MM.1S (cell line): ENCODE results near the gene RNASE13.

Experiments used
- DNase-seq: peaks from one replicate; pipeline ENCODE4 v3.0.0-alpha.2; 2015
- H2AFZ ChIP-seq: fragments of 300-600 bp; sonication (generic); 2 replicates; pipeline ENCODE4 v1.6.0; 2016; ENCODE audit warnings: antibody characterized with exemption, low read length
- H3F3A ChIP-seq: fragments of 300-600 bp; sonication (generic); 2 replicates; pipeline ENCODE4 v1.6.1; 2016; ENCODE audit warnings: mild to moderate bottlenecking, antibody characterized with exemption, low read length, moderate library complexity, mixed read lengths; ENCODE audit not compliant: insufficient read depth
- H3K27ac ChIP-seq: fragments of 300-600 bp; sonication (generic); 2 replicates; pipeline ENCODE4 v1.5.1; 2016; ENCODE audit warnings: mild to moderate bottlenecking, low read length
- H3K27me3 ChIP-seq: fragments of 300-600 bp; sonication (generic); replicated peaks from 2 replicates; pipeline ENCODE4 v1.6.0; 2016; ENCODE audit warnings: low read length; ENCODE audit not compliant: insufficient read depth
- H3K36me3 ChIP-seq: fragments of 300-600 bp; sonication (generic); replicated peaks from 2 replicates; pipeline ENCODE4 v1.6.1; 2016; ENCODE audit warnings: mild to moderate bottlenecking, low read length, mixed read lengths; ENCODE audit not compliant: insufficient read depth
- H3K4me1 ChIP-seq: fragments of 300-600 bp; sonication (generic); 2 replicates; pipeline ENCODE4 v1.6.1; 2016; ENCODE audit warnings: low read length, mixed read lengths
- H3K4me2 ChIP-seq: fragments of 300-600 bp; sonication (generic); 2 replicates; pipeline ENCODE4 v1.6.0; 2016; ENCODE audit warnings: low read depth, low read length
- H3K4me3 ChIP-seq: fragments of 300-600 bp; sonication (generic); 2 replicates; pipeline ENCODE4 v1.5.1; 2016; ENCODE audit warnings: low read length, mixed read lengths
- H3K79me2 ChIP-seq: fragments of 300-600 bp; sonication (generic); 2 replicates; pipeline ENCODE4 v1.6.1; 2016; ENCODE audit warnings: mixed run types, low read length, mixed read lengths
- H3K9ac ChIP-seq: fragments of 300-600 bp; sonication (generic); 2 replicates; pipeline ENCODE4 v1.6.1; 2016; ENCODE audit warnings: low read length, mixed read lengths
- H3K9me2 ChIP-seq: fragments of 300-600 bp; sonication (generic); replicated peaks from 2 replicates; pipeline ENCODE4 v1.6.1; 2016; ENCODE audit warnings: mild to moderate bottlenecking, low read length, mixed read lengths; ENCODE audit not compliant: insufficient read depth
- H3K9me3 ChIP-seq: fragments of 300-600 bp; sonication (generic); replicated peaks from 2 replicates; pipeline ENCODE4 v1.6.1; 2016; ENCODE audit warnings: mild to moderate bottlenecking, low read length, mixed read lengths; ENCODE audit not compliant: insufficient read depth
- H4K20me1 ChIP-seq: fragments of 300-600 bp; sonication (generic); 2 replicates; pipeline ENCODE4 v1.6.1; 2016; ENCODE audit warnings: mild to moderate bottlenecking, low read length, moderate library complexity, mixed read lengths; ENCODE audit not compliant: insufficient read depth
- EZH2 ChIP-seq: fragments of 300-600 bp; sonication (generic); optimal IDR thresholded peaks from 2 replicates; pipeline ENCODE3; 2017; ENCODE audit warnings: low read depth, mild to moderate bottlenecking, antibody characterized with exemption, low read length, mixed read lengths
- EZH2phosphoT487 ChIP-seq: fragments of 300-600 bp; sonication (generic); IDR thresholded peaks from 2 replicates; pipeline ENCODE4 v1.6.1; 2018; ENCODE audit warnings: antibody characterized with exemption, low read length
- TF ChIP-seq, protein P1 (sequence below): fragments of 300-600 bp; sonication (generic); IDR thresholded peaks from 2 replicates; pipeline ENCODE4 v1.5.1; 2016; ENCODE audit warnings: antibody characterized with exemption, low read length, mixed read lengths

RNASE13 gene

DNA sequence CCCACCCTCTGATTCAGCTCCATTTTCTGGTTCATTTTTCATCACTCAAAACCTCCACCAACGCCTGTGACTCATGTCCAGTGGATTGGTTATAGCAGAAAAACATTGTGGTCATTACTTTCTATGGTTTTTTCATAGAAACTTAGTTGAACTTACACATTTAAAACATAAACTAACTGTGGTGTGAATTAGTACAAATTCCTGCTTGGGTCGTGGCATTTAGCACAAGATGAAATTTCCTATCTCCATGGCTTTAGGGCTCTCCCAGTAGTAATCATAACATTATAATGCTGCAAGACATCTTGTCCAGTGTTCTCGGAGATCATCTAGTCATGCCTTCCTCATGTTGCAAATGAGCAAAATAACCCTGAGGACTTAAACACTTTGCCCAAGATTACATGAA lies 14.7 kb upstream of the RNASE13 start:
- H3K36me3 ChIP-seq: no peaks in the 10 kb centered on the region
- no peak overlapping the region for H2AFZ ChIP-seq
- no peak overlapping the region for H3K4me2 ChIP-seq
- no peaks in the 10 kb centered on the region for H3K79me2 ChIP-seq
- H3K27me3 ChIP-seq: no peaks in the 10 kb centered on the region
- no peaks in the 10 kb centered on the region for H3K4me1 ChIP-seq
- H3K9ac ChIP-seq: no peak overlapping the region
- no peaks in the 10 kb centered on the region for H3K9me3 ChIP-seq
- no peak overlapping the region for H3K4me3 ChIP-seq
- no peaks in the 10 kb centered on the region for H3F3A ChIP-seq
- DNase-seq: no peak
- no peak for TF ChIP-seq EZH2
- TF ChIP-seq EZH2phosphoT487: no peak
- TF ChIP-seq, protein P1, sequence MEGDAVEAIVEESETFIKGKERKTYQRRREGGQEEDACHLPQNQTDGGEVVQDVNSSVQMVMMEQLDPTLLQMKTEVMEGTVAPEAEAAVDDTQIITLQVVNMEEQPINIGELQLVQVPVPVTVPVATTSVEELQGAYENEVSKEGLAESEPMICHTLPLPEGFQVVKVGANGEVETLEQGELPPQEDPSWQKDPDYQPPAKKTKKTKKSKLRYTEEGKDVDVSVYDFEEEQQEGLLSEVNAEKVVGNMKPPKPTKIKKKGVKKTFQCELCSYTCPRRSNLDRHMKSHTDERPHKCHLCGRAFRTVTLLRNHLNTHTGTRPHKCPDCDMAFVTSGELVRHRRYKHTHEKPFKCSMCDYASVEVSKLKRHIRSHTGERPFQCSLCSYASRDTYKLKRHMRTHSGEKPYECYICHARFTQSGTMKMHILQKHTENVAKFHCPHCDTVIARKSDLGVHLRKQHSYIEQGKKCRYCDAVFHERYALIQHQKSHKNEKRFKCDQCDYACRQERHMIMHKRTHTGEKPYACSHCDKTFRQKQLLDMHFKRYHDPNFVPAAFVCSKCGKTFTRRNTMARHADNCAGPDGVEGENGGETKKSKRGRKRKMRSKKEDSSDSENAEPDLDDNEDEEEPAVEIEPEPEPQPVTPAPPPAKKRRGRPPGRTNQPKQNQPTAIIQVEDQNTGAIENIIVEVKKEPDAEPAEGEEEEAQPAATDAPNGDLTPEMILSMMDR: no peak
- H4K20me1 ChIP-seq: no peaks in the 10 kb centered on the region
- no peak overlapping the region for H3K27ac ChIP-seq
- no peaks in the 10 kb centered on the region for H3K9me2 ChIP-seq

DNA sequence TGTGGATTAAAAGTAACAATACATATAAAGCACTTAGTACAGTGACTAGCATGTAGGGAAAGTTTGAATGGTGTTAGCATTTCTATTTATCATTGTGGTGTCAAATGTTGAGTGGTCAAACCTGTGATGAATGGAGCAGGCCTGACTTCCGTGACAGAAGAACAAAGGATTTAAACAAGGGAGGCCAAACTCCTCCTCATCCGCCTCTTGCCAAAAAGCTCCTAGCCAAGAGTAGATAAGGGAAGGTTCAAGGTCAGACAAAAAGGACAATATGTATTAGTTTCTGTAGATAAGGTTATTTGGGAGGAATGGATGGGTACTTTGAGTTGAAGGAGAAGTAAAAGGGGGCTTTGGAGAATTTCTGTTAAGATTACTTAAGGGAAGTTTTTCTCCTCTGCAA lies 14.0 kb upstream of the RNASE13 start:
- Histone ChIP-seq H3K9me3 (no peaks in the 10 kb centered on the region), H3K79me2 (no peaks in the 10 kb centered on the region), H3K27ac (no peak overlapping the region), H3K4me3 (no peak overlapping the region), H3F3A (no peaks in the 10 kb centered on the region), H4K20me1 (no peaks in the 10 kb centered on the region), H2AFZ (no peak overlapping the region), H3K4me2 (no peak overlapping the region), H3K27me3 (no peaks in the 10 kb centered on the region), H3K9ac (no peak overlapping the region), H3K9me2 (no peaks in the 10 kb centered on the region), H3K36me3 (no peaks in the 10 kb centered on the region), H3K4me1 (no peaks in the 10 kb centered on the region)
- no peak for DNase-seq
- TF ChIP-seq EZH2phosphoT487 (no peak), EZH2 (no peak)
- TF ChIP-seq, protein P1: no peak

GRCh38 chr14:21047378-21047781 lies 12.8 kb upstream of the RNASE13 start:
- Histone ChIP-seq H3K79me2 (no peaks in the 10 kb centered on the region), H3K4me2 (no peak overlapping the region), H2AFZ (no peak overlapping the region), H3K9me2 (no peaks in the 10 kb centered on the region), H3K9me3 (no peaks in the 10 kb centered on the region), H4K20me1 (no peaks in the 10 kb centered on the region), H3K4me3 (no peak overlapping the region), H3K27ac (no peak overlapping the region), H3K9ac (no peak overlapping the region), H3K27me3 (no peaks in the 10 kb centered on the region), H3K36me3 (no peaks in the 10 kb centered on the region), H3K4me1 (no peaks in the 10 kb centered on the region), H3F3A (no peaks in the 10 kb centered on the region)
- TF ChIP-seq EZH2: no peak
- TF ChIP-seq, protein P1: no peak
- TF ChIP-seq EZH2phosphoT487: no peak
- DNase-seq: no peak
